NCI-H1417 (cell line): ENCODE data around the gene CLMN.
"Not testable (repeated sequence)": the region's sequence is repeated elsewhere in the genome, so short reads cannot be mapped to it uniquely, and the experiment has no call there.

Experiments used
- DNase-seq, 3 experiments: peaks; one replicate each; lab custom pipeline; 2025; lab: John Stamatoyannopoulos, UW

Gene CLMN

DNA sequence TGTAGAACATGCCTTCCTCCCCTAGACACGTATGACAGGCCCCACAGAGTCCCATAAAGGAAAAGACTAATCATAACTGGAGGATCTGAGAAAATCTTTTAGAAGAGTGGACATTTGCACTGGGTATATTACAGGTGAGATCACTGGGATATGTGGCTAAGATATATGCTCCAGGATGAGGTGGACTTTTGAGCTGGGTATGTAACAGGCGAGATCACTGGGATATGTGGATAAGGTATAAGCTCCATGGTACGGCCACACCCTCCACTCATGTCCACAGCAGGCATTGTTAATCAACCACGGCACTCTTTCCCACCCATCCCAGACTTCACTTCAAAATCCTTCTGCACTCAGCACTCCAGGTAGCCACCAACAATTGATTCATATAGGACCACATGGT lies 34.1 kb downstream of the CLMN start:
- no peak for DNase-seq

DNA sequence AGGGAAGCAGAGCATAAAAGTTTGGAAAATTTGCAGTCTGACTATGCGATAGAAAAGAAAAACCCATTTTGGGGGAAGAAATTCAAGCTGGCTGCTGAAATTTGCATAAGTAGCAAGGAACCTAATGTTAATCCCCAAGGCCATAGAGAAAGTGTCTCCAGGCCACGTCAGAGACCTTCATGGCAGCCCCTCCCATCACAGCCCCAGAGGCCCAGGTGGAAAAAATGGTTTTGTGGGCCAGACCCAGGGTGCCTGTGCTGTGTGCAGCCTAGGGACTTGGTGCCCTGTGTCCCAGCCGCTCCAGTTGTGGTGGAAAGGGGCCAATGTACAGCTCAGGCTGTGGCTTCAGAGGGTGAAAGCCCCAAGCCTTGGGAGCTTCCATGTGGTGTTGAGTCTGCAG lies 35.9 kb downstream of the CLMN start:
- DNase-seq: not testable (repeated sequence)

GRCh38 chr14:95282986-95283380 lies 36.7 kb downstream of the CLMN start:
- DNase-seq: not testable (repeated sequence)

GRCh38 chr14:95282354-95282985 lies 37.2 kb downstream of the CLMN start:
- no peak for DNase-seq

- no peak for DNase-seq
Observed at GRCh38 chr14:95281560-95282176, 38.0 kb downstream of the CLMN start.

DNA sequence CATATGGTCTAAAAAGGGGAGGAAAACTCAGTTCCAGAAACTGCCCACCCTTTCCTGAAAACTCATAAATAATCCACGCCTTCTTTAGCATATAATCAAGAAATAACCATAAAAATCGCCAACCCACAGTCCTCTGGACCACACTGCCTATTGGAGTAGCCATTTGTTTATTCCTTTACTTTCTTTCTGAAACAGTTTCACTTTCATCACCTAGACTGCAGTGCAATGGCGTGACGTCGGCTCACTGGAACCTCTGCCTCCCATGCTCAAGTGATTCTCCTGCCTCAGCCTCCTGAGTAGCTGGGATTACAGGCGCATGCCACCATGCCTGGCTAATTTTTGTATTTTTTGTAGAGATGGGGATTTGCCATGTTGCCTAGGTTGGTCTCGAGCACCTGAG lies 44.2 kb downstream of the CLMN start:
- DNase-seq: no peak

DNA sequence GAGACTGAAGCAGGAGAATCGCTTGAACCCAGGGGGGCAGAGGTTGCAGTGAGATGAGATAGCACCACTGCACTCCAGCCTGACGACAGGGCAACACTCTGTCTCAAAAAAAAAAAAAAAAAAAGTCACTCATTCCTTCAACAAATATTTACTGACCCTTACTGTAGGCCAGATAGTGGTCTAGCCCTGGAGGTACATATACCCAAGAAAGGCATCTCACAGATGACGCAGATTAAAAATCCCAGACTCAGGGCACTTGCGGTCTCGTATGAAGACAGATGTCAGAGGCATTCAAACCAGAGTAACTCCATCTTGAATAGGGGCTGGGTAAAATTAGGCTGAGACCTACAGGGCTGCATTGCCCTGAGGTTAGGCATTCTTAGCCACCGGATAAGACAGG lies 44.8 kb downstream of the CLMN start:
- DNase-seq: no peak

DNA sequence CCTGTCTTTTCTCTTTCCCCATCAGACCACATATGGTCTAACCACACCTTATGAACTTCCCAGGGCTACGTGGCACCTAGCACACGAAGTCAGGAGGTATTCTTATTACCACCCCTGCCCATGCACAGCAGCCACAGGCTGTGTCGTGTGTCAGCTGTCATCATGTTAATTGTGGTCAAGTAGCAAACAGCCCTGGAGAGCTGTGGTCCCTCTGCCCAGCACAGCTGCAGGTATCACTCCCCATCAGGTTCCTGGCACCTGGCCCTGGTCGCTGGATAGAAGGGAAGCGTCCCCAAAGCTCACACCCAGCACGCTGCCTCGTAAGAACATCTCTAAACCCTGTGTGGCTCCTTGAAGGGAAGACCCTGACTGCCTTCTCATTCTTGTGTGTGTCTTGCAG lies 45.4 kb downstream of the CLMN start:
- DNase-seq: peak in 2 of 3 experiments; percentile 38 to 48

GRCh38 chr14:95273001-95273978 lies 46.4 kb downstream of the CLMN start:
- peak in 2 of 3 experiments; percentile 17 to 45 for DNase-seq

- no peak for DNase-seq
Observed at GRCh38 chr14:95272057-95272456, 47.7 kb downstream of the CLMN start.

GRCh38 chr14:95270203-95270602 lies 49.5 kb downstream of the CLMN start:
- DNase-seq: no peak

DNA sequence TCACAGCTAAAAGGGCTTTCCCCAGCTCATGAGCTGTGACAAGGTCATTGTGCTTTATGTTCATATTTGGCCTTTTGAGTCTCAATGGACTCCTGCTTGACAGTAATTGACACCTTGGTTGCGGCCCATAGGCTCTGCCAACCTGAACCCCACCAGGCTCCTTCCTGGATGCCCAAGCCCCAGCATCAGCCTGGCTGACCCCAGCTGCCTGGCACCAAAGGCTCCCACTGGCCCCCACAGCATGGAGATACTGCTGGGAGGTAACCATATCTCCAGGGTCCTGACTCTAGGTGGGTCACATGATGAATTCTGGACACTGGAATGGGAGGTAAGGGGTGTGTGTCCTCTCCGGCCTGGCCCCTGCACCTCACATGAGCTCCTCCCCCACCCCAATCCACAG lies 50.2 kb downstream of the CLMN start:
- no peak for DNase-seq

- DNase-seq: no peak
Observed at GRCh38 chr14:95268350-95268749, 51.4 kb downstream of the CLMN start.

DNA sequence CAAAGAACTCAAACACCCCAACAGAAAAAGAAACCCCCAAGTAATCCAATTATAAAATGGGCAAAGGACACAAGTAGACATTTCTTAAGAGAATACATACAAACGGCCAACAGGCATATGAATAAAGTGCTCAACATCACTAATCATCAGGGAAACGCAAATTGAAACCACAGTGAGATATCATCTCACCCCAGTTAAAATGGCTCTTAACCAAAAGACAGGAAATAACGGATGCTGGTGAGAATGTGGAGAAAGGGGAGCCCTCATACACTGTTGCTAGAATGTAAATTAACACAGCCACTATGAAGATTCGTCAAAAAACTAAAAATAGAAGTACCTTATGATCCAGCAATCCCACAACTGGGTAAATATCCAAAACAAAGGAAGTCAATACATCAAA lies 52.4 kb downstream of the CLMN start:
- no peak for DNase-seq

DNA sequence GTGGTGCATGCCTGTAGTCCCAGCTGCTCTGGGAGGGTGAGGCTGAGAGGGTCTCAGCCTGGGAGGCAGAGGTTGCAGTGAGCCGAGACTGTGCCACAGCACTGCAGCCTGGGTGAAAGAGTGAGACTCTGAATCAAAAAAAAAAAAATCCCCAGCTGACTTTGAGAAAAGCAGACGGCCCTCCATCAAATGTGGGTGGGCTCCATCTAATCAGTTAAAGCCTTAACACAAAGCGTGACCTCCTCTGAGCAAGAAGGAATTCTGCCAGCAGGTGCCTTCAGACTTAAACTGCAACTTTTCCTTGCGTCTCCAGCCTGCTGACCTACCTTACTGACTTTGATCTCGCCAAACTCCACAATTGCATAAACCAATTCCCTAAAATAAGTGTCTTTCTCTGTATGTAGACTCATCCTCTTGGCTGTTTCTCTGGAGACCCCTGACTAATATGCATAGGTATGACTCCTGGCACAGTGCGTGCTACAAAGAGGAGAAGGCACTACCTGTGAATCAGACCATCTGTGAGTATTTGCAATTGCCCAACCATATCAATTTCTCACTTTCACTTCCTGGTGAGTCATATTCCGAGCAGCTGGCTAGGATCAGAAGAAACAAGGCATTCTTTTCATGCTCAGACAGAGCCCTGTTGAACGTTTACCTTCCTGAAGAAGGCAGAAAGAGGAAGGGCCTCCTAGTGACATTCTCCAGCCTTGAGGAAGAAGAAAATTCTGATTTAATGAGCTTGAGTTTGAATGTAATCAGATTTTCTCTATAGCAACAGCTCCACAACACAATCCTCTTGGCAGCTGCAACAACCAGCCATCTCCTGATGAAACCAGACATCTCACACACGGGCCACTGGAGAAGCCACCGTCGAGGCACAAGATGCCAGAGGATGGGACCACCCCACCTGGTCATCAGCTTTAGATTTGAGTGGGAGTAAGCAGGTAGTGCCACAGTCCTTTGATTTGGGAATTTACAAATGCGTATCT lies 54.3 kb downstream of the CLMN start:
- peak; percentile 32 to 63 (median 56) for DNase-seq

- DNase-seq: no peak
Observed at GRCh38 chr14:95264271-95264973, 55.3 kb downstream of the CLMN start.

DNA sequence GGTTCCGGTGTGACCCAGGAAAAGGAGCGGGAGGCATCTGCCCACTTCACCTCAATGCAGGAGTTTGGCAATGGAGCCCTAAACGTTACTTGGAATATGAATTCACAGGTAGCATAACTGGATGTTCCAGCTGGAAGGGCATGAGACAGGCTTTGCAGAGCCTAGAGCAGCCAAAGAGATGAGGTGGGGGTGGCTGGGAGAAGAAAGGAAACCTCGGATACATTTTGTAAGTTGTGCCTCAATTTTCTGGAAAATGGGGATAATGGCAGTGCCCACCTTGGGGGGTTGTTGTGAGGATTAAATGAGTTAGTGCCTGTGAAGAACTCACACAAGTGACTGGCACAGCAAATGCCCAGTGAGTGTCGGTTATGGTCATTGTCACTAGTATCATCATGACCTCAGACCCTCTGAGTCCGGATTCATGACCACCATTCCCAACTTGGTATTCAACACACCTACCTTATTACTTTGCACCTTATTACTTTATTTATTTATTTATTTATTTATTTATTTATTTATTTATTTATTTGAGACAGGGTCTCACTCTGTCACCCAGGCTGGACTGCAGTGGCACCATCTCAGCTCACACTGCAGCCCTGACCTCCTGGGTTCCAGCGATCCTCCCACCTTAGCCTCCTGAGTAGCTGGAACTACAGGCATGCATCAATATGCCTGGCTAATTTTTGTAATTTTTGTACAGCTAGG lies 56.0 kb downstream of the CLMN start:
- no peak for DNase-seq

DNA sequence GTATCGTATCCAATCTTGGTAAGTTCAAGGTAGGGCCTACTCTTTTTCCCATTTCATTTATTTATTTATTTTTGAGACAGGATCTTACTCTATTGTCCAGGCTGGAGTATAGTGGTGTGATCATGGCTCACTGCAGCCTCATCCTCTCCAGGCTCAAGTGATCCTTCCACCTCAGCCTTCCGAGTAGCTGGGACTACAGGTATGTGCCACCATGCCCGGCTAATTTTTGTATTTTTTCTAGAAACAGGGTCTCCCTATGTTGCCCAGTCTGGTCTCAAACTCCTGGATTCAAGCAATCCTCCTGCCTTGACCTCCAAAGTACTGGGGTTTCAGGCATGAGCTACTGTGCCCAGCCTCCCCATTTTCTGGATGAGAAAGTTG lies 57.2 kb downstream of the CLMN start:
- no peak for DNase-seq

GRCh38 chr14:95261616-95262510 lies 57.8 kb downstream of the CLMN start:
- DNase-seq: no peak
